HG03066 (cell line): ENCODE data around the gene CYP3A5.
"Not testable (repeated sequence)": the region's sequence is repeated elsewhere in the genome, so short reads cannot be mapped to it uniquely, and the experiment has no call there.

ENCODE experiments used
- ATAC-seq: cut with Tn5 transposase; IDR thresholded peaks from one replicate; pipeline ENCODE4 v1.9.1; 2021; ENCODE audit warnings: low read depth; ENCODE audit not compliant: unreplicated experiment

Gene CYP3A5

GRCh38 chr7:99643464-99643863 is 36.3 kb downstream of the CYP3A5 start:
- no peak for ATAC-seq

GRCh38 chr7:99642027-99642426 is 37.8 kb downstream of the CYP3A5 start:
- ATAC-seq: no peak

GRCh38 chr7:99639267-99639666 is 40.5 kb downstream of the CYP3A5 start:
- ATAC-seq: no peak

- ATAC-seq: no peak
These were observed 41.1 kb downstream of the CYP3A5 start for GRCh38 chr7:99638731-99639130.

- not testable (repeated sequence) for ATAC-seq
These were observed 42.4 kb downstream of the CYP3A5 start for GRCh38 chr7:99637414-99637813.

- no peak for ATAC-seq
These were observed 48.3 kb downstream of the CYP3A5 start for GRCh38 chr7:99631295-99632109.

GRCh38 chr7:99629643-99630042 is 50.2 kb downstream of the CYP3A5 start:
- ATAC-seq: no peak

- no peak for ATAC-seq
These were observed 51.0 kb downstream of the CYP3A5 start for GRCh38 chr7:99628471-99629465.

GRCh38 chr7:99627513-99627912 is 52.3 kb downstream of the CYP3A5 start:
- ATAC-seq: no peak

- no peak for ATAC-seq
These were observed 53.1 kb downstream of the CYP3A5 start for GRCh38 chr7:99626661-99627060.

- no peak for ATAC-seq
These were observed 53.8 kb downstream of the CYP3A5 start for GRCh38 chr7:99625961-99626360.

GRCh38 chr7:99625321-99625720 is 54.5 kb downstream of the CYP3A5 start:
- no peak for ATAC-seq

- ATAC-seq: no peak
These were observed 55.3 kb downstream of the CYP3A5 start for GRCh38 chr7:99624484-99624883.

- no peak for ATAC-seq
These were observed 55.9 kb downstream of the CYP3A5 start for GRCh38 chr7:99623702-99624447.

GRCh38 chr7:99623091-99623693 is 56.6 kb downstream of the CYP3A5 start:
- ATAC-seq: no peak

- no peak for ATAC-seq
These were observed 57.2 kb downstream of the CYP3A5 start for GRCh38 chr7:99622596-99622995.

GRCh38 chr7:99621271-99621670 is 58.5 kb downstream of the CYP3A5 start:
- ATAC-seq: no peak

GRCh38 chr7:99619571-99620130 is 60.1 kb downstream of the CYP3A5 start:
- ATAC-seq: no peak

GRCh38 chr7:99618726-99619125 is 61.1 kb downstream of the CYP3A5 start:
- ATAC-seq: no peak

GRCh38 chr7:99617192-99617781 is 62.5 kb downstream of the CYP3A5 start:
- no peak for ATAC-seq
